GM12878 (cell line): Measurements from ENCODE around the gene LAMB4. TPM values are rescaled to one million over a fixed set of nuclear protein-coding genes. Genes with fewer than 3 reads are reported as not detected.

Source experiments
- ATAC-seq: fragments of 200-7000 bp; cut with Tn5 transposase; 3 replicates; pipeline ENCODE4 v1.9.1; 2020; ENCODE audit warnings: mild to moderate bottlenecking, moderate library complexity
- BruUV-seq: library from RNA; stranded (reverse); fragments of 400-500 nt; replicated peaks from 2 replicates; lab custom pipeline; 2021; lab: Mats Ljungman, UMichigan
- CTCF ChIA-PET: fragments of 300-600 bp; sonication (Branson Sonifier 250); formaldehyde crosslinking; extraction: SDS; loops from one replicate; lab custom pipeline; 2021; ENCODE audit warnings: inconsistent platforms; lab: Yijun Ruan, JAX
- POLR2A ChIA-PET: fragments of 350-600 bp; formaldehyde crosslinking; extraction: SDS; loops from one replicate; lab custom pipeline; 2021; ENCODE audit warnings: inconsistent platforms; lab: Charles Lee
- RAD21 ChIA-PET: fragments of 300-600 bp; sonication (Branson Sonifier 250); formaldehyde crosslinking; loops from one replicate; lab custom pipeline; 2023; ENCODE audit warnings: antibody characterized with exemption; ENCODE audit not compliant: unreplicated experiment; lab: Charles Lee
- SMC1A ChIA-PET: fragments of 300-600 bp; sonication (Branson Sonifier 250); formaldehyde crosslinking; loops from one replicate; lab custom pipeline; 2023; ENCODE audit not compliant: unreplicated experiment, uncharacterized antibody; lab: Charles Lee
- DNase-seq: peaks from one replicate; pipeline ENCODE4 v3.0.0-alpha.2; 2011; ENCODE audit warnings: low read depth, low spot score
- FAIRE-seq: peaks from 3 replicates; lab custom pipeline; 2011; peaks lifted over from hg19 to GRCh38; lab: Jason Lieb, UNC
- H2AFZ ChIP-seq: 2 replicates; pipeline ENCODE4 v1.6.0; 2011; ENCODE audit warnings: low read depth, low read length, control low read depth; ENCODE audit not compliant: control insufficient read depth
- H3K27ac ChIP-seq: 2 replicates; pipeline ENCODE4 v1.5.1; 2011; ENCODE audit warnings: control low read depth; ENCODE audit not compliant: control insufficient read depth, insufficient read depth
- H3K27me3 ChIP-seq, 2 experiments: replicated peaks in 1 of 2; 2 replicates each; pipeline versions ENCODE4 v1.6.0 to v1.6.1; 2011; ENCODE audit warnings: low read length in 1 of 2; ENCODE audit not compliant: control insufficient read depth in 2 of 2, insufficient read depth in 2 of 2
- H3K36me3 ChIP-seq, 2 experiments: 2 replicates each; pipeline ENCODE4 v1.5.1; 2011; ENCODE audit warnings: low read length in 1 of 2; ENCODE audit not compliant: control insufficient read depth in 2 of 2, insufficient read depth in 2 of 2
- H3K4me1 ChIP-seq: 2 replicates; pipeline ENCODE4 v1.6.1; 2011; ENCODE audit warnings: mild to moderate bottlenecking, low read length, moderate library complexity, mixed read lengths; ENCODE audit not compliant: control insufficient read depth, insufficient read depth
- H3K4me2 ChIP-seq: 2 replicates; pipeline ENCODE4 v1.6.0; 2011; ENCODE audit warnings: control low read depth; ENCODE audit not compliant: control insufficient read depth, insufficient read depth
- H3K4me3 ChIP-seq: fragments of 200-600 bp; sonication (generic); 2 replicates; pipeline ENCODE4 v1.5.1; 2016
- H3K79me2 ChIP-seq: 2 replicates; pipeline ENCODE4 v1.6.0; 2011; ENCODE audit warnings: low read length; ENCODE audit not compliant: control insufficient read depth, insufficient read depth
- H3K9ac ChIP-seq: 2 replicates; pipeline ENCODE4 v1.8.0; 2011; ENCODE audit warnings: low read length, control low read depth, mixed read lengths; ENCODE audit not compliant: control insufficient read depth, insufficient read depth
- H3K9me3 ChIP-seq: replicated peaks from 3 replicates; pipeline ENCODE4 v1.5.1; 2011; ENCODE audit warnings: mild to moderate bottlenecking, low read length; ENCODE audit not compliant: control insufficient read depth, insufficient read depth
- H4K20me1 ChIP-seq: 2 replicates; pipeline ENCODE4 v1.6.0; 2011; ENCODE audit not compliant: control insufficient read depth, insufficient read depth
- ATF7 ChIP-seq: fragments of 450-650 bp; IDR thresholded peaks from 2 replicates; pipeline ENCODE4 v1.6.1; 2016; ENCODE audit warnings: low read depth, mild to moderate bottlenecking
- BACH1 ChIP-seq: fragments of 450-650 bp; IDR thresholded peaks from 2 replicates; pipeline ENCODE4 v1.6.1; 2017; ENCODE audit warnings: mild to moderate bottlenecking, borderline replicate concordance
- BCLAF1 ChIP-seq: fragments of 450-650 bp; IDR thresholded peaks from 2 replicates; pipeline ENCODE4 v1.6.1; 2017; ENCODE audit warnings: antibody characterized with exemption, mild to moderate bottlenecking, moderate library complexity
- EZH2 ChIP-seq: IDR thresholded peaks from 2 replicates; pipeline ENCODE4 v1.6.1; 2012; ENCODE audit warnings: low read depth, mild to moderate bottlenecking, control low read depth, inconsistent platforms, low read length, borderline replicate concordance; ENCODE audit not compliant: control insufficient read depth
- JUNB ChIP-seq: IDR thresholded peaks from 2 replicates; pipeline ENCODE4 v1.6.1; 2016; ENCODE audit warnings: antibody characterized with exemption, mild to moderate bottlenecking
- YBX1 ChIP-seq: fragments of 450-650 bp; IDR thresholded peaks from 2 replicates; pipeline ENCODE4 v1.6.1; 2016; ENCODE audit warnings: antibody characterized with exemption
- ZNF24 ChIP-seq: fragments of 450-650 bp; IDR thresholded peaks from 2 replicates; pipeline ENCODE4 v1.6.1; 2017; ENCODE audit warnings: antibody characterized with exemption, mild to moderate bottlenecking
- WGBS: methylation state at CpG from one replicate; pipeline ENCODE4 v1.1.6; 2016; ENCODE audit warnings: low lambda C conversion rate; ENCODE audit not compliant: insufficient replicate concordance, insufficient coverage; ENCODE audit errors: missing lambda C conversion rate; 5-methylcytosine and 5-hydroxymethylcytosine counted together
- in situ Hi-C: fragments of 300-500 bp; cut with MboI; formaldehyde crosslinking; loops from 9 replicates; pipeline ENCODE4 v1.14.3; 2018; ENCODE audit warnings: mixed read lengths
- intact Hi-C: fragments of 100-400 bp; cut with micrococcal nuclease; formaldehyde crosslinking; loops from one replicate; pipeline ENCODE4 v1.14.2; 2022; ENCODE audit not compliant: unreplicated experiment
- polyA plus RNA-seq, 11 experiments: library from polyadenylated mRNA; depleted of rRNA in 4 of 11; unstranded in 6 of 11; stranded (reverse) in 5 of 11; fragments of >200 nt; fragmentation: Nextera tagmentation in 4 of 11; fragmentation: Illumina TruSeq in 1 of 11; extraction: Ambion mirVana in 4 of 11; extraction: Trizol in 1 of 11; gene quantifications; 1 replicate in 1 of 11; 2 replicates in 10 of 11; pipeline versions ENCODE4 v1.2.1 to v1.2.3, GENCODE V29; 2011 to 2016; ENCODE audit warnings: inconsistent platforms in 2 of 11, missing spikeins in 2 of 11, low read depth in 1 of 11
- total RNA-seq, 4 experiments: library from RNA; depleted of rRNA in 3 of 4; stranded (reverse); fragments of >200 nt in 3 of 4; fragmentation: Illumina TruSeq in 1 of 4; extraction: Trizol in 1 of 4; gene quantifications; 2 replicates each; pipeline versions ENCODE4 v1.2.1 to v1.2.3, GENCODE V29; 2013 to 2021

LAMB4 gene
- total and polyA plus RNA-seq, 10 of the 15 experiments (the other 5 are each of a cell fraction or from before 2014, with no cell fraction given) = 0.04 to 0.06 TPM; not detected in 8

DNA sequence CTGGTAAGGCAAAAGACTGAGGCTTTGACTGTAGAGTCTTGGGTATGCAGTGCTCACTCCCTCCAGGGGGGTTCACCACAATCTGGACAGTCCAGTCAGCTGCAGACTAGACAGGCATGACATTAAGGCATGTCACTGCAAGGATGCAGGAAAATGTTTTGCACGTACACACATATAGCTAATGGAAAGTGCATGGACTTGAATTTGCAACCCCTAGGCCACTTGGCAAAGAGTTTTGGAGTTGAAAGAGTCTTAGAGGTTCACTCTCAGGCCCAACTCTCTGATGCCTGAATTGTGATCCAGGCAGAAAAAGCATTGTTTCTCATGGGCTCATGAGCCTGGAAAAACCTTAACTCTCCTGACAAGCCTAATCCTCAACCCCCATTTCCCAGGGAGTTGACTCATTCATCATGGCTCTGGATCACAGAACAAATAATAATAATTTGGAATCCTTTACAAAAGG is 51.9 kb downstream of the LAMB4 start:
- POLR2A ChIA-PET = no interaction called here
- in situ Hi-C loops = no loop called here
- CTCF ChIA-PET = no interaction called here

More for the DNA sequence above, 51.9 kb downstream of the LAMB4 start:
- FAIRE-seq = no peak
- TF ChIP-seq ZNF24 (no peak), BACH1 (no peak), EZH2 (no peak), ATF7 (no peak), BCLAF1 (no peak), YBX1 (no peak), JUNB (no peak)
- Histone ChIP-seq H4K20me1 (no peaks in the 10 kb centered on the region), H3K36me3 (no peaks in the 10 kb centered on the region), H3K4me1 (no peaks in the 10 kb centered on the region), H3K9me3 (no peaks in the 10 kb centered on the region), H3K79me2 (no peaks in the 10 kb centered on the region), H3K9ac (no peak overlapping the region), H3K4me3 (no peak overlapping the region), H3K4me2 (no peak overlapping the region), H2AFZ (no peak overlapping the region), H3K27me3 (no peaks in the 10 kb centered on the region; a peak in 1 of 4 replicates), H3K27ac (no peak overlapping the region)
- ChIA-PET SMC1A (interaction anchor here (0.8 to 1.4 kb wide), 2 partner anchors 9 to 232 kb away, joined by 3 read pairs; no protein-coding TSS in a partner anchor), RAD21 (no interaction called here)
- intact Hi-C loops = no loop called here
- no peak for DNase-seq
- ATAC-seq = no peak
- BruUV-seq = no TSS peak
- 84% methylated on average over 1 of the region's 1 CpG for WGBS
